ENCODE results near the gene KLHL14. TPM values are rescaled to one million over a fixed set of nuclear protein-coding genes. Genes with fewer than 3 reads are reported as not detected.
"Not testable (repeated sequence)": the region's sequence is repeated elsewhere in the genome, so short reads cannot be mapped to it uniquely, and the experiment has no call there.

The KLHL14 gene
- total RNA-seq, 2 experiments from 2014 or later, result not detected

GRCh38 chr18:32695534-32695933, 77.3 kb downstream of the KLHL14 start:
- intact Hi-C loops (cut with micrococcal nuclease), result no loop called here
- no peaks in the 10 kb centered on the region for H3K27me3 Mint-ChIP-seq
- H3K36me3 Mint-ChIP-seq, result no peaks in the 10 kb centered on the region
- H3K27ac Mint-ChIP-seq, result no peak overlapping the region
- no peak overlapping the region for H3K4me3 Mint-ChIP-seq
- POLR2A ChIA-PET, result no interaction called here
- CTCF ChIA-PET, result no interaction called here
- H3K9me3 Mint-ChIP-seq, result no peaks in the 10 kb centered on the region
- DNase-seq, result no peak
- H3K4me1 Mint-ChIP-seq (ENCODE audit: low read depth), result no peaks in the 10 kb centered on the region

GRCh38 chr18:32688821-32689220, 84.0 kb downstream of the KLHL14 start:
- no peaks in the 10 kb centered on the region for H3K36me3 Mint-ChIP-seq
- no peaks in the 10 kb centered on the region for H3K9me3 Mint-ChIP-seq
- H3K27me3 Mint-ChIP-seq, result peaks cover 4% of the 10 kb centered on the region
- H3K27ac Mint-ChIP-seq, result no peak overlapping the region
- DNase-seq, result no peak
- ChIA-PET POLR2A (no interaction called here), CTCF (no interaction called here)
- H3K4me1 Mint-ChIP-seq (ENCODE audit: low read depth), result no peaks in the 10 kb centered on the region
- intact Hi-C loops (cut with micrococcal nuclease), result no loop called here
- H3K4me3 Mint-ChIP-seq, result no peak overlapping the region

DNA sequence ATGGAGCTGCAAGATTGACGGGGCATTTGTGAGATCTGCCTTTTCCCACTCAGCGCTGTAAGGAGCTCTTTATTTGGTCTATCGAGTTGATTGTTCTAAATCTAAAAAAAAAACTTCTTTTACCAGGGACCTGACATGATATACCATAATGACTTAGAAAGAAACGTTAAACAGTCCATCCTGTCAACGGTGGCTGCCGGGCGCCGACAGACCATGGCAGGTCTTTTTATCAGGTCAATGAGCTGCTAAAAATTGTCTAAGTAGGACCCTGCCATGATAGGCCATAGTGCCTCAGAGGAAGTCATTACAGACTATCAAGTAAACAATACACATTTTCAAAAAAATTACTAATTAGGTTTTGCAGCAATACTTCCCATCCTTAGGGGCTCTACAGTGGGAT, 87.9 kb downstream of the KLHL14 start:
- Mint-ChIP-seq H3K4me1 (ENCODE audit: low read depth) (no peaks in the 10 kb centered on the region), H3K36me3 (no peaks in the 10 kb centered on the region), H3K27me3 (peaks cover 4% of the 10 kb centered on the region), H3K27ac (no peak overlapping the region), H3K9me3 (no peaks in the 10 kb centered on the region), H3K4me3 (no peak overlapping the region)
- intact Hi-C loops (cut with micrococcal nuclease), result no loop called here
- CTCF ChIA-PET, result no interaction called here
- POLR2A ChIA-PET, result no interaction called here
- DNase-seq, result no peak

DNA sequence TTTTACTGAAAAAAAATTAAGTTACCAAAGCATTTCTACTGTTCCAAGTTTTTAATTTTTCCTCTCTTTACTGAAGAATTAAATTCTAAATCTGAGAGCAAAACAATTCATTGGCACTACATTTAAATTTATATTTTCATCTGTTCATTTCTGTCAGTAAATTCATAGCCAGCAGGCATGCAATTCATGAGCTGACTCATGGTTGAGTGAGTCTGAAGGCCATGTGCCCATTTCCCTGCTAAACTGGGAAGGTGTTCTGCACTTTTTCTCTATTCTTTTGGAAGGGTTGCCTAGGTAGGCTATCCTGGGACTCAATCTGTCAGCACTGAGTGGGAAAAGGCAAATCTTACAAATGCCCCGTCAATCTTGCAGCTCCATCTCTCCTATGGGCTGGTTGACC, 88.7 kb downstream of the KLHL14 start:
- peaks cover 4% of the 10 kb centered on the region for H3K27me3 Mint-ChIP-seq
- no peak overlapping the region for H3K27ac Mint-ChIP-seq
- no peaks in the 10 kb centered on the region for H3K36me3 Mint-ChIP-seq
- intact Hi-C loops (cut with micrococcal nuclease), result no loop called here
- no peak overlapping the region for H3K4me3 Mint-ChIP-seq
- CTCF ChIA-PET, result no interaction called here
- no peaks in the 10 kb centered on the region for H3K9me3 Mint-ChIP-seq
- no peaks in the 10 kb centered on the region for H3K4me1 Mint-ChIP-seq (ENCODE audit: low read depth)
- POLR2A ChIA-PET, result no interaction called here
- no peak for DNase-seq

GRCh38 chr18:32683044-32683443, 89.8 kb downstream of the KLHL14 start:
- ChIA-PET CTCF (no interaction called here), POLR2A (no interaction called here)
- H3K27ac Mint-ChIP-seq, result no peak overlapping the region
- H3K27me3 Mint-ChIP-seq, result peaks cover 4% of the 10 kb centered on the region
- no peak for DNase-seq
- intact Hi-C loops (cut with micrococcal nuclease), result no loop called here
- H3K9me3 Mint-ChIP-seq, result no peaks in the 10 kb centered on the region
- H3K4me3 Mint-ChIP-seq, result no peak overlapping the region
- H3K4me1 Mint-ChIP-seq (ENCODE audit: low read depth), result no peaks in the 10 kb centered on the region
- no peaks in the 10 kb centered on the region for H3K36me3 Mint-ChIP-seq

- Mint-ChIP-seq H3K27me3 (peaks cover 3% of the 10 kb centered on the region), H3K36me3 (no peaks in the 10 kb centered on the region), H3K4me1 (ENCODE audit: low read depth) (no peaks in the 10 kb centered on the region), H3K9me3 (no peaks in the 10 kb centered on the region), H3K4me3 (no peak overlapping the region), H3K27ac (no peak overlapping the region)
- ChIA-PET POLR2A (no interaction called here), CTCF (no interaction called here)
- intact Hi-C loops (cut with micrococcal nuclease), result no loop called here
- DNase-seq, result no peak
Observed at GRCh38 chr18:32677578-32677977, 95.2 kb downstream of the KLHL14 start.

DNA sequence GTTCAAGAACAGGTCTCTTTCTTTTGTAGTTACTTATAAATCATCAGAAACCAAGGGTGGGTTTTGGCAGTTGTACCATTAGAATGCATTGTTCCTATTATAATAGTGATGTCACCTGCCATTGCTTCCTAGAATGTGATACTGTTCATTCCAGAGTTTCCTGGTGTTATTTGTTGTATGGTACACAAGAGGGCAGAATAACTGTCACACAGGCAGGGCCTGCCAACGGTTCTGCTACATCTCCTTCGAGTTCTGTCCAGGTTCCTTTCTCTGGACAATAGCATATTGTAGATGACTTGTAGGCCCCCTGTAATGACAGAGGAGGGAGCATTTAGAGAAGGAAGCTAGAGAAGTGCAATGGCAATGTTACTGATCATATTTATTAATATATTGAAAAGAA, 98.3 kb downstream of the KLHL14 start:
- intact Hi-C loops (cut with micrococcal nuclease), result no loop called here
- Mint-ChIP-seq H3K36me3 (no peaks in the 10 kb centered on the region), H3K9me3 (no peaks in the 10 kb centered on the region), H3K27me3 (peaks cover 3% of the 10 kb centered on the region), H3K27ac (no peak overlapping the region), H3K4me3 (no peak overlapping the region), H3K4me1 (ENCODE audit: low read depth) (no peaks in the 10 kb centered on the region)
- DNase-seq, result no peak
- ChIA-PET POLR2A (no interaction called here), CTCF (no interaction called here)

- intact Hi-C loops (cut with micrococcal nuclease), result no loop called here
- no peaks in the 10 kb centered on the region for H3K4me1 Mint-ChIP-seq (ENCODE audit: low read depth)
- no peaks in the 10 kb centered on the region for H3K36me3 Mint-ChIP-seq
- H3K27me3 Mint-ChIP-seq, result peaks cover 3% of the 10 kb centered on the region
- H3K9me3 Mint-ChIP-seq, result no peaks in the 10 kb centered on the region
- H3K4me3 Mint-ChIP-seq, result no peak overlapping the region
- no peak for DNase-seq
- POLR2A ChIA-PET, result no interaction called here
- CTCF ChIA-PET, result no interaction called here
- H3K27ac Mint-ChIP-seq, result no peak overlapping the region
Observed at GRCh38 chr18:32672398-32672797, 100.4 kb downstream of the KLHL14 start.

GRCh38 chr18:32670727-32671126, 102.1 kb downstream of the KLHL14 start:
- Mint-ChIP-seq H3K9me3 (no peaks in the 10 kb centered on the region), H3K36me3 (no peaks in the 10 kb centered on the region), H3K4me1 (ENCODE audit: low read depth) (no peaks in the 10 kb centered on the region), H3K27ac (no peak overlapping the region), H3K4me3 (no peak overlapping the region), H3K27me3 (no peaks in the 10 kb centered on the region)
- ChIA-PET CTCF (no interaction called here), POLR2A (no interaction called here)
- DNase-seq, result no peak
- intact Hi-C loops (cut with micrococcal nuclease), result no loop called here

- Mint-ChIP-seq H3K4me3 (no peak overlapping the region), H3K27ac (no peak overlapping the region), H3K9me3 (no peaks in the 10 kb centered on the region), H3K36me3 (no peaks in the 10 kb centered on the region), H3K4me1 (ENCODE audit: low read depth) (no peaks in the 10 kb centered on the region), H3K27me3 (no peaks in the 10 kb centered on the region)
- POLR2A ChIA-PET, result no interaction called here
- no peak for DNase-seq
- intact Hi-C loops (cut with micrococcal nuclease), result no loop called here
- CTCF ChIA-PET, result no interaction called here
Observed at GRCh38 chr18:32669549-32670165, 103.2 kb downstream of the KLHL14 start.

- H3K4me3 Mint-ChIP-seq, result no peak overlapping the region
- H3K27ac Mint-ChIP-seq, result no peak overlapping the region
- no peaks in the 10 kb centered on the region for H3K36me3 Mint-ChIP-seq
- ChIA-PET CTCF (no interaction called here), POLR2A (no interaction called here)
- no peak for DNase-seq
- H3K9me3 Mint-ChIP-seq, result no peaks in the 10 kb centered on the region
- H3K4me1 Mint-ChIP-seq (ENCODE audit: low read depth), result no peaks in the 10 kb centered on the region
- H3K27me3 Mint-ChIP-seq, result no peaks in the 10 kb centered on the region
- intact Hi-C loops (cut with micrococcal nuclease), result no loop called here
Observed at GRCh38 chr18:32668956-32669355, 103.9 kb downstream of the KLHL14 start.

DNA sequence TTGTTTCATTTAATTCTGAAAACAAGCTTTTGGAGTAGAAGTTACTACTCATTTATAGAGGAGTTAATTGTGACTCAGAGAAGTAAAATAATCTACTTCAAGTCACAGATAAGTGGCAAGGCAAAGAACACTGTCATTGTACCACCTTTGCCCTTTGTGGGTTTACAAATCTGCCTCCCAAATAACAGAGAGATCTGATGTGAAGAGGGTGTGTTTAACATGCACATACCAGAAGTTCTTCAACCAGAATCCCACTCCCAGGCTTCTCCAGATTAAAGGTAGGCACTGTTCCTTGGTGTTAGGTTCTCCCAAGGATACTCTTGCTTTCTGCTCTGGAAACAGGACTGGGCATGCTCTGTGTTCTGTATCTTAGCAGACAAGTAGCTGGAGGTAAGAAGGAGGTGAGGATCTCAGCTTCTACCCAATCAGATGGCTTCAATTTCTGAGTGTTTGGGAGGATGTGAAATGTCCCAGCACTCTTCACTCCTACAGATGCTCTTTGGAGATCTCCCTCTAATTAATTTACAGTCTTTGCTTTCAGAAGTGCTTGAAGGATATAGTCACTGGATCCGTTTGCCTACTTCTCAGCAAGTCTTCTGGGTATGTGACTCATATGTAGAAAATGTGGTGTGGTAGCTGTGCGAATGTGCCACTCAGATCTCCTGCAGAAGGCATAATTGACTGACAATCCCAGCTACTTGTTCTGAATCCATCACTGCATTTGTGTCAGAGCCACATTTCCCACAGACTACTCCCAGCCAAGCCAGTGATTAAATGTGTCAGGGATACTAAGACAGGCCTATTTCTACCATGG, 111.1 kb downstream of the KLHL14 start:
- CTCF ChIA-PET, result no interaction called here
- Mint-ChIP-seq H3K27ac (no peak overlapping the region), H3K4me3 (no peak overlapping the region), H3K27me3 (no peaks in the 10 kb centered on the region), H3K4me1 (ENCODE audit: low read depth) (no peaks in the 10 kb centered on the region), H3K36me3 (no peaks in the 10 kb centered on the region), H3K9me3 (no peaks in the 10 kb centered on the region)
- POLR2A ChIA-PET, result no interaction called here
- intact Hi-C loops (cut with micrococcal nuclease), result no loop called here
- no peak for DNase-seq

DNA sequence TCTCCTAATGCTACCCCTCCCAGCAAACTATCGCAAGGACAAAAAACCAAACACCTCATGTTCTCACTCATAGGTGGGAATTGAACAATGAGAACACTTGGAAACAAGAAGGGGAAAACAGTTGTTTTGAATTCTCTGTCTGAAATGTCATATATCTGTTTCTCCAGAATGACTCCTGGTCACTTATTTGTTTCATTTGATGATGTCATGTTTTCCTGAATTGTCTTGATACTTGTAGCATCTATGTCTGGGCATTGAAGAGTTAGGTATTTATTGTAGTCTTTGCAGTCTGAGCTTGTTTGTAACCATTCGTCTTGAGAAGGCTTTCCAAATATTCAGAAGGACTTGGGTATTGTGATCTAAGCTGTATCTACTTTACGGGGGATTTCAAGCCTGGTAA, 118.3 kb downstream of the KLHL14 start:
- intact Hi-C loops (cut with micrococcal nuclease); H3K36me3 Mint-ChIP-seq; DNase-seq; H3K4me3 Mint-ChIP-seq; POLR2A ChIA-PET; H3K4me1 Mint-ChIP-seq (ENCODE audit: low read depth); CTCF ChIA-PET; H3K27me3 Mint-ChIP-seq; H3K9me3 Mint-ChIP-seq; H3K27ac Mint-ChIP-seq: not testable (repeated sequence)
